Cardiac muscle cell (in vitro differentiated cells and primary cell): ENCODE results near the gene FANCI. TPM values are rescaled to one million over a fixed set of nuclear protein-coding genes. Genes with fewer than 3 reads are reported as not detected.

Source experiments
- DNase-seq, 2 donors: peaks; one replicate each; pipeline versions ENCODE4 v3.0.0 to v3.0.0-alpha.2; 2010 to 2017; ENCODE audit warnings: low read depth in 1 of 2, low spot score in 1 of 2
- H3K27ac ChIP-seq: fragments of 200-600 bp; sonication (generic); 2 replicates; pipeline ENCODE4 v1.5.1; 2016
- H3K27me3 ChIP-seq: fragments of 200-600 bp; sonication (generic); 2 replicates; pipeline ENCODE4 v1.6.0; 2016; ENCODE audit warnings: control low read depth
- H3K36me3 ChIP-seq: fragments of 200-600 bp; sonication (generic); 2 replicates; pipeline ENCODE4 v1.5.1; 2016; ENCODE audit warnings: control low read depth
- H3K4me1 ChIP-seq: fragments of 200-600 bp; sonication (generic); 2 replicates; pipeline ENCODE4 v1.8.1; 2017; ENCODE audit warnings: low read depth, mild to moderate bottlenecking, mixed run types
- H3K4me3 ChIP-seq: fragments of 200-600 bp; sonication (generic); 2 replicates; pipeline ENCODE4 v1.5.1; 2016; ENCODE audit warnings: mild to moderate bottlenecking
- H3K9me3 ChIP-seq: fragments of 200-600 bp; sonication (generic); 2 replicates; pipeline ENCODE4 v1.5.1; 2017; ENCODE audit warnings: low read depth, mild to moderate bottlenecking, control low read depth
- CTCF ChIP-seq: IDR thresholded peaks from 2 replicates; pipeline ENCODE4 v1.5.1; 2012; ENCODE audit warnings: low read depth, mild to moderate bottlenecking, low read length
- polyA plus RNA-seq: library from polyadenylated mRNA; unstranded; fragments of >200 nt; fragmentation: Nextera tagmentation; extraction: Ambion mirVana; gene quantifications from 2 replicates; pipeline ENCODE4 v1.2.1, GENCODE V29; 2016
- total RNA-seq: library from RNA; depleted of rRNA; stranded (reverse); fragments of >200 nt; gene quantifications from 2 replicates; pipeline ENCODE4 v1.2.3, GENCODE V29; 2016

Gene FANCI
- total and polyA plus RNA-seq, 2 experiments from 2014 or later = 13.3 to 22.8 TPM

GRCh38 chr15:89209057-89209456 lies 34.7 kb upstream of the FANCI start:
- no peaks in the 10 kb centered on the region for H3K4me1 ChIP-seq
- H3K4me3 ChIP-seq = no peak overlapping the region
- DNase-seq = no peak
- no peak overlapping the region for H3K27ac ChIP-seq
- no peaks in the 10 kb centered on the region for H3K36me3 ChIP-seq
- TF ChIP-seq CTCF = no peak
- H3K27me3 ChIP-seq = no peaks in the 10 kb centered on the region
- H3K9me3 ChIP-seq = no peaks in the 10 kb centered on the region

- Histone ChIP-seq H3K4me1 (no peaks in the 10 kb centered on the region), H3K36me3 (no peaks in the 10 kb centered on the region), H3K4me3 (no peak overlapping the region), H3K27ac (no peak overlapping the region), H3K9me3 (no peaks in the 10 kb centered on the region), H3K27me3 (no peaks in the 10 kb centered on the region)
- no peak for TF ChIP-seq CTCF
- DNase-seq = no peak
These were observed 32.1 kb upstream of the FANCI start for GRCh38 chr15:89211678-89212170.

DNA sequence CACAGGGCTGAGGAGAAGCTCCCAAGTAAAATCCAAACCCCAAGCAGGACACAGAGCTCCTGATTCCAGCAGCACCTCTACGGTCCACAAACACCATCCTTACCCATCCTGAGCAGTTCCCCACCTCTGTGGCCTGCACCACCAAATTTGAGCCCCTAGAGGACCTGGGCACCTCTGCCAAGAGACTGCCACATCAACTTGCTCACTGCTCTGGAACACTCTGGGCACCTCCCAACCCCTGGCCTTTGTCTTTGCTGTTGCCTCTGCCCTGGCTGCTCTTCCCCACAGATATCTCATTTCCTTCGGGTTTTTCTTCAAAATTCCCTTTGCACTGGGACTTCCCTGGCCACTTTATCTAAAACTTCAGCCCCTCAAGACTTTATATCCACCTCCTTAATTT lies 28.2 kb upstream of the FANCI start:
- H3K4me3 ChIP-seq = no peak overlapping the region
- TF ChIP-seq CTCF = no peak
- no peaks in the 10 kb centered on the region for H3K4me1 ChIP-seq
- DNase-seq = no peak
- no peak overlapping the region for H3K27ac ChIP-seq
- H3K9me3 ChIP-seq = no peaks in the 10 kb centered on the region
- no peaks in the 10 kb centered on the region for H3K36me3 ChIP-seq
- H3K27me3 ChIP-seq = no peaks in the 10 kb centered on the region

GRCh38 chr15:89217031-89217430 lies 26.7 kb upstream of the FANCI start:
- no peak for DNase-seq
- Histone ChIP-seq H3K4me3 (no peak overlapping the region), H3K27me3 (no peaks in the 10 kb centered on the region), H3K4me1 (no peaks in the 10 kb centered on the region), H3K27ac (no peak overlapping the region), H3K36me3 (no peaks in the 10 kb centered on the region), H3K9me3 (no peaks in the 10 kb centered on the region)
- no peak for TF ChIP-seq CTCF

DNA sequence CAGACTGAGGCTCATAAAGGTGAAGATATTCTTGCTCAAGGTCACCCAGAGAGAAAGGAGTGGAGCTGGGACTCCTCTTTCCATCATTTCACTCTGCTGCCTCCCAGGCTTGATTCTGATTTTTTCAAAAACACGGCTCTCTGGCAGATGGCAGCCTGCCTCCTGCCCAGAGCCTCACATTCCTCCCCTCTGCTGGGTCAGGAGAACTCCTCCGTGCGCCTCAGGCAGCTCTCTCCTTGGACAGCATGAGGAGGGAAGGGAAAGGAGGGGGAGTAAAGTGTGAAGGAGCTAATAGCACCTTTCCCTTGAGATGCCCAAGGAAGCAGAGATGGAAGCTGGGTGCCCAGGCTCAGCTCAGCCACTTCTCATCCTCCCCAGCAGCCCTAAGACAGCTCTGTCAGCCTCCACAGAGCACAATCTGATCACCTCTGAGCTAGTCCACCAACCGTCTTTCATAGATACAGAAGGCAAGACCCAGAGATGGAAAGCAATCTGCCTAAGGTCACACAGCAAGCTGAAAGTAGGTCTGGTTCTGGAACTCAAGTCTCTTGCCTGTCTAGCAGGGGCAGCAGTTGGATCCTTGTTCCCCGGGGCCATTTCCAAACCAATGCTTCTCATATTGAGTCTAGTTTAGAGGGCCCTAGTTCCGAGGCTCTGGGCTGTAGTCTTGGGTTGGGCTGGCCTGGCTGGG lies 25.9 kb upstream of the FANCI start:
- Histone ChIP-seq H3K4me1 (no peaks in the 10 kb centered on the region), H3K4me3 (no peak overlapping the region), H3K36me3 (no peaks in the 10 kb centered on the region), H3K9me3 (no peaks in the 10 kb centered on the region), H3K27me3 (no peaks in the 10 kb centered on the region), H3K27ac (no peak overlapping the region)
- DNase-seq = no peak
- no peak for TF ChIP-seq CTCF
